ENCODE data around the gene FGFR3. TPM values are rescaled to one million over a fixed set of nuclear protein-coding genes. Genes with fewer than 3 reads are reported as not detected.

FGFR3 gene
- total RNA-seq, 1 donor from 2014 or later: 32.1 TPM

DNA sequence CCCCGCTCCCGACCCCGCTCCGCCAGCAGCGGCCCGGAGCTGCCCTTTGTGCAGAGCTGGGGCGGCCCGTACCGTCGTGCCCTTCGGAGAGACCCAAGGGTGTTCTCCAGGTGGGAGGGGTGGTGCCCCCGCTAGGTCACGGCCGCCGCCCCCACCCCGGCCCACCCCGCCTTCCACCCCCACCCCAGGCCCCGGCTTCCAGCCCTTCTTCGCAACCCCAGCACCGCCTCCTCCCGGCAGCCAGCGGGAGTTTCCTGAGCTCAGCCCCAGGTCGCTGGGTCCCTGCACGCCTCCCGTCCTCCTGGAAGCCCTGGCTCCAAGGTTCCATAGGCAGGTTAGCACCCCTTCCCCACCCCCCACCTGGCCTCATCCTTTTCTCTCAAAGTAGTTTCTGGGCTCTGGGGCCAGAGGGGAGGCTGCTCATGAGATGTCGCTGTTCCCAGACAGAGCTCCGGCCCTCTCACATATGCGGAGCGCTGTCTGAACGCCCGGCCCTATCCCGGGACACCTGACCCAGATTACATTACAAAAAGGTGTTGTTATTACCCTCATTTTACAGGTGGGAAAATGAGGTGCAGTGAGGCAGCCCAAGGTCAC is 25.2 kb upstream of the FGFR3 start:
- Histone ChIP-seq H3K27ac (peak overlapping the region; percentile 78), H3K9me3 (no peaks in the 10 kb centered on the region), H3K27me3 (peaks cover 5% of the 10 kb centered on the region), H3K4me3 (peak overlapping the region; percentile 40), H3K4me1 (peaks cover 17% of the 10 kb centered on the region), H3K36me3 (no peaks in the 10 kb centered on the region)
- ATAC-seq (peak; percentile 57), DNase-seq (peak; percentile 91)
- intact Hi-C loops (cut with DNase I): no loop called here
- TF ChIP-seq, protein P1, sequence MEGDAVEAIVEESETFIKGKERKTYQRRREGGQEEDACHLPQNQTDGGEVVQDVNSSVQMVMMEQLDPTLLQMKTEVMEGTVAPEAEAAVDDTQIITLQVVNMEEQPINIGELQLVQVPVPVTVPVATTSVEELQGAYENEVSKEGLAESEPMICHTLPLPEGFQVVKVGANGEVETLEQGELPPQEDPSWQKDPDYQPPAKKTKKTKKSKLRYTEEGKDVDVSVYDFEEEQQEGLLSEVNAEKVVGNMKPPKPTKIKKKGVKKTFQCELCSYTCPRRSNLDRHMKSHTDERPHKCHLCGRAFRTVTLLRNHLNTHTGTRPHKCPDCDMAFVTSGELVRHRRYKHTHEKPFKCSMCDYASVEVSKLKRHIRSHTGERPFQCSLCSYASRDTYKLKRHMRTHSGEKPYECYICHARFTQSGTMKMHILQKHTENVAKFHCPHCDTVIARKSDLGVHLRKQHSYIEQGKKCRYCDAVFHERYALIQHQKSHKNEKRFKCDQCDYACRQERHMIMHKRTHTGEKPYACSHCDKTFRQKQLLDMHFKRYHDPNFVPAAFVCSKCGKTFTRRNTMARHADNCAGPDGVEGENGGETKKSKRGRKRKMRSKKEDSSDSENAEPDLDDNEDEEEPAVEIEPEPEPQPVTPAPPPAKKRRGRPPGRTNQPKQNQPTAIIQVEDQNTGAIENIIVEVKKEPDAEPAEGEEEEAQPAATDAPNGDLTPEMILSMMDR (IDR thresholded peaks at IDR 0.05): no peak

DNA sequence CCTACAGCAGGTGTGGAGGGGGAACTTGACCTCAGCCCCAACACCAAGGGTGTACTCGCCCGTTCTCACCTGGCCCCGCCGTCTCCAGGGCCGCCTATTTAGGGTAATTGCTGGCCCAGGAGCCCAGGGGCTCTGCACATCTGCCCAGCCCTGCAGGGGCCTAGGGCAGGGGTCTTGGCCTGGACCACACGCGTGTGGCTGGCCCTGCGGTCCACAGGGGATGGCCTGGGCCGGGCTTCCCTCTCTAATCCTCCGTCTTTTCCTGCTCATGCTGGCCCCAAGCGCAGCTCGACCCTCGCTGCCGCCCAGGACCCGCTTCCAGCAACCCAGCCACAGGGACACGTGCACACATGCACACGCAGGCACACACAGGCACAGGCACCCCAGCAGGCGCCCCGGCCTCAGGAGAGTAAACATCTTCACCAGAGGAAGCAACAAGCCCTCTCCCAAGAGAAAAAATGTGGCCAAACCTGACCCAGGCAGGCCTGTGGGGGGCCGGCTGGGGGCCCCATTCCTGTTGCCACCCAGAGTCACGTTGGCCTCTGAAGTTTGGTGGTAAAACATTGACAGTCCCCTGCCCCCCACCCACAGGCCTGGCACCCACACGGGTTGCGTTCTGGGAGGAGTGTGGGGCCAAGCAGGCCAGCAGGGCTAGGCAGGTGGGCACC is 24.6 kb upstream of the FGFR3 start:
- H3K36me3 ChIP-seq: no peaks in the 10 kb centered on the region
- peaks cover 11% of the 10 kb centered on the region for H3K4me1 ChIP-seq
- peaks cover 5% of the 10 kb centered on the region for H3K27me3 ChIP-seq
- H3K9me3 ChIP-seq: no peaks in the 10 kb centered on the region
- peak; percentile 68 for ATAC-seq
- TF ChIP-seq, protein P1 (IDR thresholded peaks at IDR 0.05): no peak
- peak overlapping the region; percentile 78 for H3K27ac ChIP-seq
- intact Hi-C loops (cut with DNase I): no loop called here
- DNase-seq: peak; percentile 88
- H3K4me3 ChIP-seq: peak overlapping the region; percentile 40

DNA sequence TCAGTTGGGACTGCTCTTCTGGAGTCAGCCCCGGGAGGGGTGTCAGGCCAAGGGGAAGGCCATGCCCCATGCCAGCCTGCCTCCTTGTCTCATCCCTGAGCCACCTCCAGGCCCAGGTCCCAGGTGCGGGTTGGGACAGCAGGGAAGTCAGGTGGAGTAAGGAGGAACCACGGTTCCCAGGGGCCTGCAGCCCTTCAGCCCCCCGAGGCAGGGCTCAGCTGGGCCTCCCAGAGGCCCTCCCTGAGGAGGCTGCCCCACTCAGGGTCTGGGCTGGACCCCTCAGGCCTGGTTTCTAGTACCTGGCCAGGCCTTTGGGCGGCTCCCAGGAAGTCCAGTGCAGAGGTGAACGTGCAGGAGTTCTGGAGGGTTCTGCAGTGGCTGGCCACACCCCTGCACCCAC is 23.4 kb upstream of the FGFR3 start:
- H3K27ac ChIP-seq: peak overlapping the region; percentile 78

GRCh38 chr4:1770245-1770644 is 22.8 kb upstream of the FGFR3 start:
- DNase-seq: no peak
- ATAC-seq: no peak
- Histone ChIP-seq H3K36me3 (no peaks in the 10 kb centered on the region), H3K9me3 (no peaks in the 10 kb centered on the region), H3K27me3 (peaks cover 5% of the 10 kb centered on the region), H3K4me3 (no peak overlapping the region), H3K4me1 (peaks cover 6% of the 10 kb centered on the region), H3K27ac (no peak overlapping the region)
- TF ChIP-seq, protein P1 (IDR thresholded peaks at IDR 0.05): no peak
- intact Hi-C loops (cut with DNase I): no loop called here

More for the DNA sequence above, 23.4 kb upstream of the FGFR3 start:
- H3K4me1 ChIP-seq: peaks cover 6% of the 10 kb centered on the region
- intact Hi-C loops (cut with DNase I): no loop called here
- no peak for DNase-seq
- H3K27me3 ChIP-seq: peaks cover 5% of the 10 kb centered on the region
- ATAC-seq: no peak
- H3K9me3 ChIP-seq: no peaks in the 10 kb centered on the region
- TF ChIP-seq, protein P1 (IDR thresholded peaks at IDR 0.05): no peak
- no peak overlapping the region for H3K4me3 ChIP-seq
- no peaks in the 10 kb centered on the region for H3K36me3 ChIP-seq

DNA sequence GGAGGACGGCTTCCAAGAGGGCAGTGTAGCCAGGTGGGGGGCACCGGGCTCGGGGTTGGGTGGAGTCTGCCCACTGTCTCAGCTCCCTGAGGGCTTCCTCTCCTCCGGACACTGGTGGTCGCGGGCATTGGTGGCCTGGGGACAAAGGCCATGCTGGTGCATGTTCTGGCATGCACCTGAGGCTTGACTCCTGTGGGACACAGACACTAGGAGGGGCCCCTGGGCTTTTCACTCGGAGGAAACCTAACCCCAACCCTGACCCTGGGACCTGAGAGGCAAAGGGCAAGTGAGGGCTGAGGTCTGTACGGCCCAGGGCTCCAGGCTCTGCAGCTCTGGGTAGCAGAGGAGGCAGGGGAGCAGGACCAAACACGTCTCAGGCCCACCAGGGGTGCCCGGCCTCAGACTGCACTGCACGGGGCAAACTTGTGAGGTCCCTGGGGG is 22.3 kb upstream of the FGFR3 start:
- Histone ChIP-seq H3K4me1 (peaks cover 6% of the 10 kb centered on the region), H3K9me3 (no peaks in the 10 kb centered on the region), H3K27me3 (peaks cover 5% of the 10 kb centered on the region), H3K27ac (no peak overlapping the region), H3K4me3 (no peak overlapping the region), H3K36me3 (no peaks in the 10 kb centered on the region)
- intact Hi-C loops (cut with DNase I): no loop called here
- ATAC-seq (no peak), DNase-seq (no peak)
- TF ChIP-seq, protein P1 (IDR thresholded peaks at IDR 0.05): no peak

Measured in upper lobe of right lung (tissue), 1 donor.